HG03378 (cell line): ENCODE data around the gene SFPQ.
"Not testable (repeated sequence)": the region's sequence is repeated elsewhere in the genome, so short reads cannot be mapped to it uniquely, and the experiment has no call there.

Source experiments
- ATAC-seq: cut with Tn5 transposase; IDR thresholded peaks from one replicate; pipeline ENCODE4 v1.9.1; 2021; ENCODE audit warnings: mild to moderate bottlenecking, moderate library complexity; ENCODE audit not compliant: unreplicated experiment

SFPQ gene

GRCh38 chr1:35192853-35193664 lies at the start of gene SFPQ:
TSS of gene SFPQ (minus strand) at chr1:35193145. CDS start at chr1:35193049, 96 bp downstream.
- ATAC-seq, result peak; percentile 96

- not testable (repeated sequence) for ATAC-seq
These were observed 43.8 kb upstream of the SFPQ start for GRCh38 chr1:35236772-35237171.

DNA sequence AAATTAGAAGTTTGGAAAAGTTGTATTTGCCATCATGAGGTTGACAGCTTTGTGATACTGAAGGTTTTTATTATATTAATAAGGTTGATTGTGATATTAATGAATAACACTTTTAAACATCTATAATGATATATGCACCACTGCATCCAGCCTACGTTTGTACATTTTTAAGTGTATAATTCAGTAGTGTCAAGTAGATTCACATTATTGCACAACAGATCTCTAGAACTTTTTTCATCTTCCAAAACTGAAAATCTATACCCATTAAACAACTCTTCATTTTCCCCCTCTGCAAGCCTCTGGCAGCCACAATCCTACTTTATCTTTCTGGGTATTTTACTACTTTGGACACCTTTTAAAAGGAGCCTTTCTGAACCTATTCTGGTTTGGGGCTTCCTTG lies 38.3 kb upstream of the SFPQ start:
- ATAC-seq, result no peak

- no peak for ATAC-seq
These were observed 36.8 kb upstream of the SFPQ start for GRCh38 chr1:35229587-35230360.

DNA sequence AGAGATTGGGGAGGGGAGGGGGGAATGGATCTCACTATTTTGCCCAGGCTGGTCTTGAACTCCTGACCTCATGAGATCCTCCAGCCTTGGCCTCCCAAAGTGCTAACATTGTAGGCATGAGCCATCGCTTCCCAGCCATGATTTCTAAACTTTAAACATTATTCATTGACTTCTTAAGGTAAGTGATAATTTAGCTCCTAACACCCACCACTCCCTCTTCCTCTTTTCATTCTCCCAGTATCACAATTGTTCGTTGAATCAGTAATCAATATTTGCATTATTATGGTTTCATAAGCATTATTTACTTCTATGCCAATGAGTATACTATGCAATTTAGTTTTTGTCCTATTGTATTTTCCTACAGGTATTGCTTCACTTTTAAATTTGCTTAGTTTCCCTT lies 33.6 kb upstream of the SFPQ start:
- ATAC-seq, result no peak

GRCh38 chr1:35223084-35223630 lies 30.2 kb upstream of the SFPQ start:
- ATAC-seq, result no peak

- ATAC-seq, result no peak
These were observed 29.6 kb upstream of the SFPQ start for GRCh38 chr1:35222322-35223083.

DNA sequence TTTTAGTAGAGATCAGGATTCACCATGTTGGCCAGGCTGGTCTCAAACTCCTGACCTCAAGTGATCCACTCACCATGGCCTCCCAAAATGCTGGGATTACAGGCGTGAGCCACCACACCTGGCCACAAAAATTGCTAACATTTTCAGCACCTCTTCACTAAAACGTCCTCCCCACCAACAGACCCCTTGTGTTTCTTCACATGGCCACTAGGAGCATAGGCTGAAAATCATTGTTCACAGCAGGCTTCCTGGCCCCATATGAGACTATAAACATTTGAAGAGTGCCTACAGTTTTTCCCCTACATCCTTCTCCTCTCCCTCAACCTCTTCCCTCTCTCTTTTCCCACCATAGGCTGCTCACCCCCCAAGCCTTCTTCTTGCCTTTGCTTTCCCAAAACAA lies 28.0 kb upstream of the SFPQ start:
- ATAC-seq, result no peak

GRCh38 chr1:35215346-35215745 lies 22.4 kb upstream of the SFPQ start:
- ATAC-seq, result no peak

- ATAC-seq, result no peak
These were observed 18.1 kb upstream of the SFPQ start for GRCh38 chr1:35211120-35211414.

DNA sequence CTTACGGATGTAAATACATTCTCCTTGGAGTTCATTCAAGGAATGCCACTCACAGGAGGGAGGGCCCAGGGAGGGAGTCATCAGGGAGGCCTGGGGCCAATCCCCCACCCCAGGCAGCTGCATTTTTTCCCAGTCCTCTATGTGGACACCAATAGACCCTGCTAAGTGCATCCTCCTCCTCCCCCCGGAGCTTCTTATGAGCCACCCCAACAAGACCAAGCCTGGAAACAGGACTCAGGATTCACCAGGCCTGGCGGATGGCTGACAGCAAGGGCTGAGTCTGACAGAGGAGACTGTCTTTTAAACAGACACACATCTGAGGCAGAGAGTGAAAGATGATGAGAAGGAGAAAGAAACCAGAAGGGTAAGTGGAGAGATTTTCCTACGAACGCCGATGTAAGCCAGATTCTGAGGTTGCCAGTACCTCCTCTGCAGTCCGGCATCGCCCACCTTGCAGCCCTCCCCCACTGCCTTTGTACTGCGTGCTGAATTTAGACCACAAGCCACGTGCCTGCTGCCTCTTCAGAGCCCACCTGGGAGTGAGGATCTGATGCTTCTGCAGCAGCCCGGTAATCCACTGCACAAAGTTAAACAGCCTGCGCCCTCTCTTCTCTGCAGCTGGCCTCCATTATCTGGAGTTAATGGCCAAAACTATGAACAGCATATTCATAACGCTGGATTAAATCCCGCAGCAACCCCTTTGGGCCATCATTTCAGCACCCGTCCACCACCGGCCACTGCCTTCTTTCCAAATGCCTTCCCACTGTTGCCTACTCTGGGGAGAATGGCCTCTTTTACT lies 17.6 kb upstream of the SFPQ start:
- ATAC-seq, result no peak

DNA sequence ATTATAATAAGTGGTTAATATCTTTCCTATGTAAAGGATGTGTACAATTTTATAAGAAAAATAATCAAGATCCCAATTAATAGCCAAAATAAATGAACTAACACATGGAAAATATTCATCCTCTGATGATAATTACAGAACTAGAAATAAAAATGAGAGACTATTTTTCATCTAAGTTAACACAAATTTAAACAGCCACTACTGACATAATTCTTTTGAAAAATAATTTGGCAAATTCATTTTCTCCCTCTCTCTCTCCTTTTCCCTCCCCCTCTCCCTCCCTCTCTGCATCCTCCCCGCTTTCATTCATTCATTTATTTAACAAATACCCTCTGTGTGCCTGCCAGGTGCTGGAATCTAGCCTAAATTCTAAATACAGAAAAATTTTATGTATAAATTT lies 10.3 kb upstream of the SFPQ start:
- no peak for ATAC-seq

GRCh38 chr1:35202048-35202719 lies 9.2 kb upstream of the SFPQ start:
- no peak for ATAC-seq

GRCh38 chr1:35201631-35202030 lies 8.7 kb upstream of the SFPQ start:
- ATAC-seq, result no peak

DNA sequence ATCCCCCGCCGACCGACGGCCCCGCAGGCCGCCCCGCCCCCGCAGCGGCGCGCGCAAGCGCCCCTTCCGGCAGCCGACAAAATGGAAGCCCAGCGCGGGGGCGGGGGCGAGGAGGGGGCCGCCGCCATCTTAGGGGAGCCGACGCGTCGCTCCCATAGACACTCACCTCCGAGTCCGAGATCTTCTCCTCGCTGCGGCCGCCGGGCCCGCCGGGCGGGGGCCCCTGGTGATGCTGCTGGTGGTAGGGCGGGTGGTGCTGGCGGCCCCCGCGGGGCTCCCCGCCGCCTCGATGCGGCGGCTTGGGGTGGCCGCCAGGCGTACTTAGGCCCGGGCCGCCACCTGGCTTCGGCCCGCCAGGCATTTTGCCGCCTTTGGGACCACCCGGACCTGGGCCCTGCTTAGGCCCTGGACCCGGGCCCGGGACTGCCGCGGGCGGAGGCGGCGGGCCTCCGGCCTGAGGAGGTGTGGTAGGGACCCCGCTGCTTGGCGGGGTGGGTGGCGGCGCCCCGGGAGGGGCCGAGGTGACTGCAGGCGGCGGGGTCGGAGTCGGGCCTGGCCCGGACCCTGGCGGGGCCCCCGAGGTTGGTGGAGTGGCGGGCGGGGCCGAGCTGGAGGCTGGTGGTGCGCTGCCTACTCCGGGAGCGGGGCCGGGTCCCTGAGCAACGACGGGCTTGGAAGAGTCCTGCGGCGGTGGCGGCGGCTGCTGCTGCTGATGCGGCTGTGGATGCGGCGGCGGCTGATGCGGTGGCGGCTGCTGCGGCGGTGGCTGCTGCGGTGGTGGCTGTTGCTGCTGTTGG lies 691 bp downstream of the SFPQ start:
- no peak for ATAC-seq

- ATAC-seq, result no peak
These were observed 1.4 kb downstream of the SFPQ start for GRCh38 chr1:35191429-35192055.

GRCh38 chr1:35190784-35191183 lies 2.2 kb downstream of the SFPQ start:
- no peak for ATAC-seq

- no peak for ATAC-seq
These were observed 4.2 kb downstream of the SFPQ start for GRCh38 chr1:35188578-35189392.
